Liver (tissue), 9 donors: ENCODE measurements around the gene TPSD1. TPM values are rescaled to one million over a fixed set of nuclear protein-coding genes. Genes with fewer than 3 reads are reported as not detected.

Experiments used
- DNase-seq: peaks from one replicate; pipeline ENCODE4 v3.0.0-alpha.2; 2017; ENCODE audit warnings: low spot score
- H3K27ac ChIP-seq, 2 donors: one replicate each; pipeline ENCODE4 v1.7.0; 2013; ENCODE audit warnings: inconsistent platforms in 2 of 2, low read length in 2 of 2, control low read depth in 1 of 2, low read depth in 1 of 2, mild to moderate bottlenecking in 1 of 2
- H3K27me3 ChIP-seq, 4 donors: one replicate each; pipeline versions ENCODE4 v1.6.1 to v1.7.0; 2013; ENCODE audit warnings: low read length in 3 of 4, inconsistent platforms in 1 of 4, mild to moderate bottlenecking in 1 of 4, moderate library complexity in 1 of 4; ENCODE audit not compliant: control insufficient read depth in 4 of 4, insufficient read depth in 4 of 4
- H3K36me3 ChIP-seq, 4 donors: one replicate each; pipeline versions ENCODE4 v1.6.1 to v1.7.0; 2013; ENCODE audit warnings: low read length in 3 of 4, mild to moderate bottlenecking in 3 of 4, low read depth in 1 of 4, moderate library complexity in 1 of 4; ENCODE audit not compliant: control insufficient read depth in 4 of 4, insufficient read depth in 3 of 4
- H3K4me1 ChIP-seq, 4 donors: one replicate each; pipeline versions ENCODE4 v1.6.1 to v1.7.0; 2013; ENCODE audit warnings: low read length in 3 of 4, mild to moderate bottlenecking in 3 of 4, moderate library complexity in 1 of 4; ENCODE audit not compliant: control insufficient read depth in 4 of 4, insufficient read depth in 4 of 4
- H3K4me3 ChIP-seq, 3 donors: one replicate each; pipeline versions ENCODE4 v1.6.1 to v1.7.0; 2013; ENCODE audit warnings: low read length in 3 of 3, control low read depth in 1 of 3, low read depth in 1 of 3, mild to moderate bottlenecking in 1 of 3
- H3K9ac ChIP-seq, 2 donors: one replicate each; pipeline ENCODE4 v1.7.0; 2013; ENCODE audit warnings: low read length in 2 of 2, mild to moderate bottlenecking in 2 of 2, moderate library complexity in 2 of 2, control low read depth in 1 of 2, low read depth in 1 of 2
- H3K9me3 ChIP-seq, 4 donors: one replicate each; pipeline versions ENCODE4 v1.6.1 to v1.7.0; 2013; ENCODE audit warnings: low read length in 3 of 4; ENCODE audit not compliant: control insufficient read depth in 4 of 4
- EGR1 ChIP-seq, 2 donors: IDR thresholded peaks; 2 replicates each; pipeline ENCODE4 v1.6.1; 2016 to 2018; ENCODE audit warnings: antibody characterized with exemption in 2 of 2, low read depth in 2 of 2
- HNF4G ChIP-seq: IDR thresholded peaks from 2 replicates; pipeline ENCODE4 v1.6.1; 2016; ENCODE audit warnings: antibody characterized with exemption
- JUND ChIP-seq, 2 donors: IDR thresholded peaks; 2 replicates each; pipeline ENCODE4 v1.6.1; 2016; ENCODE audit warnings: antibody characterized with exemption in 2 of 2
- RAD21 ChIP-seq, 2 donors: IDR thresholded peaks; 2 replicates each; pipeline ENCODE4 v1.6.1; 2016; ENCODE audit warnings: antibody characterized with exemption in 2 of 2, mild to moderate bottlenecking in 2 of 2
- REST ChIP-seq: IDR thresholded peaks from 2 replicates; pipeline ENCODE4 v1.6.1; 2016; ENCODE audit warnings: antibody characterized with exemption, mild to moderate bottlenecking
- TAF1 ChIP-seq: conservative IDR thresholded peaks from 2 replicates; pipeline ENCODE4 v1.6.1; 2016; ENCODE audit warnings: antibody characterized with exemption, mild to moderate bottlenecking
- YY1 ChIP-seq: IDR thresholded peaks from 2 replicates; pipeline ENCODE4 v1.6.1; 2016; ENCODE audit warnings: antibody characterized with exemption, mild to moderate bottlenecking
- WGBS: extraction: QIAGEN DNeasy Blood & Tissue Kit; methylation state at CpG from one replicate; pipeline ENCODE4 v1.1.7; 2013; 5-methylcytosine and 5-hydroxymethylcytosine counted together
- polyA plus RNA-seq, 2 donors: library from polyadenylated mRNA; stranded (reverse) in 1 of 2; unstranded in 1 of 2; fragments of 200-250 nt in 1 of 2; fragments of >200 nt in 1 of 2; fragmentation: Nextera tagmentation in 1 of 2; extraction: Ambion mirVana in 1 of 2; gene quantifications; one replicate each; pipeline versions ENCODE4 v1.2.1 to v1.2.3, GENCODE V29; 2013 to 2015
- total RNA-seq, 2 donors: library from RNA; depleted of rRNA; stranded (reverse); fragments of >200 nt; gene quantifications; one replicate each; pipeline ENCODE4 v1.2.3, GENCODE V29; 2014
- TF ChIP-seq, protein P1 (sequence below): IDR thresholded peaks from 2 replicates; pipeline ENCODE4 v1.6.1; 2016; ENCODE audit warnings: antibody characterized with exemption
- TF ChIP-seq, protein P2 (sequence below): IDR thresholded peaks from 2 replicates; pipeline ENCODE4 v1.6.1; 2016; ENCODE audit warnings: antibody characterized with exemption
- donor health status: healthy.
- donor health status: healthy.
- donor health status: healthy.
- donor health status: healthy.
- donor health status: healthy.

The TPSD1 gene
- total and polyA plus RNA-seq, 4 donors = 0.28 to 0.40 TPM; not detected in 2

- Histone ChIP-seq H3K36me3 (peaks cover 0 to 28% (median 5%) of the 10 kb centered on the region in 4 donors), H3K4me3 (no peak overlapping the region), H3K9ac (no peak overlapping the region), H3K27me3 (no peaks in the 10 kb centered on the region), H3K27ac (no peak overlapping the region), H3K9me3 (no peaks in the 10 kb centered on the region), H3K4me1 (peaks cover 0 to 8% (median 2%) of the 10 kb centered on the region in 4 donors)
- no peak for DNase-seq
- 78% methylated on average over 25 of the region's 25 CpGs for WGBS
- no peak for TF ChIP-seq REST
- TF ChIP-seq, protein P1, sequence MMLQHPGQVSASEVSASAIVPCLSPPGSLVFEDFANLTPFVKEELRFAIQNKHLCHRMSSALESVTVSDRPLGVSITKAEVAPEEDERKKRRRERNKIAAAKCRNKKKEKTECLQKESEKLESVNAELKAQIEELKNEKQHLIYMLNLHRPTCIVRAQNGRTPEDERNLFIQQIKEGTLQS = no peak
- TF ChIP-seq, protein P2, sequence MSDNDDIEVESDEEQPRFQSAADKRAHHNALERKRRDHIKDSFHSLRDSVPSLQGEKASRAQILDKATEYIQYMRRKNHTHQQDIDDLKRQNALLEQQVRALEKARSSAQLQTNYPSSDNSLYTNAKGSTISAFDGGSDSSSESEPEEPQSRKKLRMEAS = no peak
- TF ChIP-seq TAF1 = no peak
- no peak for TF ChIP-seq JUND (IDR thresholded peaks at IDR 0.05)
- TF ChIP-seq HNF4G = no peak
- TF ChIP-seq YY1 = no peak
These were observed 33.1 kb upstream of the TPSD1 start for GRCh38 chr16:1222553-1223354.

DNA sequence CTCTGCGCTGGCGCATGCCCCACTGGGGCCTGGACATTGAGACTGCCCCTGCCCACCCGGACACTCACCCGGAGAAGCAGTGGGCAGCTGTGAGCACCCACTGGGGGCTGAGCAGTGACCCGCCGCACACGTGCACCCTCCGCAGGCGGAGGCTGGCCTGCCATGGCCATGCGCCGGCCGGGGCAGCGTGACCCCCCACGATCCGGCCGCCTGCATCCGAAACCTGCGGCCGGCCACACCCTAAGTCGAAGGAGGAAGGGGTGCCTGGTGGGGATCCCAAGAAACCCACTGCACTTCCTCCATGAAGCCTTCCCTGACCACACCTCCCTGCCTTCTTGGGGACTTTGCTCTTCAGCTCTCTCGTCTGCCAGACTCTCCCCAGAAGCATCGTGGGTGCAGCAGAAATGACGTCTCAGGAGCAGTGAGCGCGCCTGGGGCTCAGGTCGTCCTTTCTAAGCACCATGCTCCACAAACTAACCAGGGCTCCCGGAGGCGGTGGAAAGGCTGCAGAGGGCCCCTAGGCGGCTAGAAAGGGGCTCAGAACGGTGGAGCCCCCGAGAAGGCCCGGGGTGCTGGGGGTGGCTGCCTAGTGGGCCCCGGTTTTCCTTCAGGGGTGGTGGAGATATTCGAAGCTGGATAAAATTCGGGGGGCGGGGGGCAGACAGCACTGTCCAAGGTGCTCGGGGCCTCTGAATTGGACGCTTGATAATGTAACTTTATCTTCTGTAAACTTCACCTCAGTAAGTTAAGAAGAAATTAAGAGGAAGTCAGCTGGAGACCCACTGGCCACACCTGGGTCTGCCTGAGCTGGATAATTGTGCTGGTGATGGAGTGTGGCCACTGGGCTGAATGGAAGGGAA lies 32.3 kb upstream of the TPSD1 start:
- no peak for DNase-seq
- TF ChIP-seq RAD21 (IDR thresholded peaks at IDR 0.05) (no peak), JUND (IDR thresholded peaks at IDR 0.05) (no peak), TAF1 (no peak), EGR1 (IDR thresholded peaks at IDR 0.05; ENCODE audit: low read depth in 2 of 2) (no peak)
- TF ChIP-seq, protein P2 = no peak
- no peaks in the 10 kb centered on the region for H3K9me3 ChIP-seq
- peaks cover 0 to 21% (median 3%) of the 10 kb centered on the region in 4 donors for H3K36me3 ChIP-seq
- H3K27me3 ChIP-seq = no peaks in the 10 kb centered on the region
- no peak overlapping the region for H3K27ac ChIP-seq
- WGBS = 87% methylated on average over 38 of the region's 38 CpGs
- peaks cover 0 to 8% (median 2%) of the 10 kb centered on the region in 4 donors for H3K4me1 ChIP-seq
- no peak overlapping the region for H3K4me3 ChIP-seq
- H3K9ac ChIP-seq = no peak overlapping the region

GRCh38 chr16:1224558-1224957 lies 31.3 kb upstream of the TPSD1 start:
- WGBS = 73% methylated on average over 9 of the region's 9 CpGs
- H3K9me3 ChIP-seq = no peaks in the 10 kb centered on the region
- no peak overlapping the region for H3K4me3 ChIP-seq
- H3K27me3 ChIP-seq = no peaks in the 10 kb centered on the region
- H3K9ac ChIP-seq = no peak overlapping the region
- TF ChIP-seq HNF4G (no peak), RAD21 (IDR thresholded peaks at IDR 0.05) (no peak)
- DNase-seq = no peak
- H3K4me1 ChIP-seq = peaks cover 0 to 8% (median 2%) of the 10 kb centered on the region in 4 donors
- no peak overlapping the region for H3K27ac ChIP-seq
- H3K36me3 ChIP-seq = peaks cover 0 to 13% (median 3%) of the 10 kb centered on the region in 4 donors
